ENCODE results near the gene KLHDC4. TPM values are rescaled to one million over a fixed set of nuclear protein-coding genes. Genes with fewer than 3 reads are reported as not detected.

Gene KLHDC4
- polyA plus RNA-seq, 1 of the 3 experiments (the other 2 are of a cell fraction) = 51.2 TPM

GRCh38 chr16:87692176-87692575 lies 73.6 kb downstream of the KLHDC4 start:
- Histone ChIP-seq H3K27ac (ENCODE audit: low read depth in 2 of 2, low read length in 1 of 2) (no peak overlapping the region), H3K9me2 (no peaks in the 10 kb centered on the region), H3K36me3 (replicated peaks in 1 of 2; ENCODE audit: control insufficient read depth in 1 of 2, insufficient read depth in 2 of 2, low read length in 1 of 2) (peaks cover 0 to 20% of the 10 kb centered on the region in 2 experiments), H3K4me3 (ENCODE audit: low read depth in 2 of 2, low read length in 1 of 2) (no peak overlapping the region), H4K20me1 (ENCODE audit: insufficient read depth) (no peaks in the 10 kb centered on the region), H3K9me3 (no peaks in the 10 kb centered on the region), H3K4me2 (no peak overlapping the region), H3F3A (replicated peaks; ENCODE audit: insufficient read depth) (no peaks in the 10 kb centered on the region), H3K79me2 (ENCODE audit: insufficient read depth) (no peaks in the 10 kb centered on the region), H3K27me3 (ENCODE audit: insufficient read depth) (no peaks in the 10 kb centered on the region), H2AFZ (ENCODE audit: low read depth) (no peak overlapping the region), H3K4me1 (ENCODE audit: control insufficient read depth in 1 of 2, insufficient read depth in 2 of 2, low read depth in 1 of 2, low read length in 1 of 2) (no peaks in the 10 kb centered on the region; a peak in 1 of 4 replicates), H3K9ac (no peak overlapping the region)
- CTCF ChIA-PET = interaction anchor here (0.7 to 3.3 kb wide), 4 partner anchors 10 to 299 kb away, joined by 3 to 19 read pairs (median 4); no protein-coding TSS in a partner anchor
- POLR2A ChIA-PET = no interaction called here
- TF ChIP-seq TAF1 (IDR thresholded peaks at IDR 0.05; ENCODE audit: borderline replicate concordance, low read depth, low read length) (no peak), NFIC (IDR thresholded peaks at IDR 0.05; ENCODE audit: borderline replicate concordance) (no peak), EP300 (IDR thresholded peaks at IDR 0.05; ENCODE audit: borderline replicate concordance in 1 of 2, low read depth in 1 of 2, low read length in 1 of 2) (no peak), SMC3 (IDR thresholded peaks at IDR 0.05; ENCODE audit: low read depth, low read length) (no peak), MAX (IDR thresholded peaks at IDR 0.05; ENCODE audit: low read depth) (no peak)
- 92% methylated on average over 2 of the region's 7 CpGs for WGBS (ENCODE audit: low lambda C conversion rate)
- DNase-seq = no peak

- no peaks in the 10 kb centered on the region for H3K9me2 ChIP-seq
- H3K4me2 ChIP-seq = no peak overlapping the region
- no peaks in the 10 kb centered on the region for H3K27me3 ChIP-seq (ENCODE audit: insufficient read depth)
- no peak for DNase-seq
- H3F3A ChIP-seq (replicated peaks; ENCODE audit: insufficient read depth) = no peaks in the 10 kb centered on the region
- H2AFZ ChIP-seq (ENCODE audit: low read depth) = no peak overlapping the region
- no peaks in the 10 kb centered on the region for H3K79me2 ChIP-seq (ENCODE audit: insufficient read depth)
- peaks cover 0 to 17% of the 10 kb centered on the region in 2 experiments for H3K36me3 ChIP-seq (replicated peaks in 1 of 2; ENCODE audit: control insufficient read depth in 1 of 2, insufficient read depth in 2 of 2, low read length in 1 of 2)
- CTCF ChIA-PET = interaction anchor here (0.7 to 1.6 kb wide), 3 partner anchors 15 to 298 kb away, joined by 3 to 4 read pairs (median 3); no protein-coding TSS in a partner anchor
- H3K4me1 ChIP-seq (ENCODE audit: control insufficient read depth in 1 of 2, insufficient read depth in 2 of 2, low read depth in 1 of 2, low read length in 1 of 2) = peaks cover 0 to 2% of the 10 kb centered on the region in 2 experiments; a peak in 1 of 4 replicates
- H3K27ac ChIP-seq (ENCODE audit: low read depth in 2 of 2, low read length in 1 of 2) = no peak overlapping the region
- TF ChIP-seq TAF1 (IDR thresholded peaks at IDR 0.05; ENCODE audit: borderline replicate concordance, low read depth, low read length) = no peak
- no peak for TF ChIP-seq REST (IDR thresholded peaks at IDR 0.05; ENCODE audit: low read depth, low read length)
- no peak for TF ChIP-seq EP300 (IDR thresholded peaks at IDR 0.05; ENCODE audit: borderline replicate concordance in 1 of 2, low read depth in 1 of 2, low read length in 1 of 2)
- TF ChIP-seq USF1 (IDR thresholded peaks at IDR 0.05; ENCODE audit: borderline replicate concordance, low read depth) = no peak
- TF ChIP-seq ZBTB33 (IDR thresholded peaks at IDR 0.05; ENCODE audit: borderline replicate concordance, low read depth) = no peak
- TF ChIP-seq MEF2A (IDR thresholded peaks at IDR 0.05; ENCODE audit: borderline replicate concordance, low read depth) = no peak
- no peak for TF ChIP-seq NFIC (IDR thresholded peaks at IDR 0.05; ENCODE audit: borderline replicate concordance)
- TF ChIP-seq SMC3 (IDR thresholded peaks at IDR 0.05; ENCODE audit: low read depth, low read length) = no peak
- TF ChIP-seq FOSL2 (IDR thresholded peaks at IDR 0.05; ENCODE audit: borderline replicate concordance, low read depth) = no peak
- TF ChIP-seq TEAD4 (IDR thresholded peaks at IDR 0.05; ENCODE audit: borderline replicate concordance, insufficient read depth) = no peak
- no peak for TF ChIP-seq YY1 (IDR thresholded peaks at IDR 0.05; ENCODE audit: low read depth)
- H3K9me3 ChIP-seq = no peaks in the 10 kb centered on the region
- no peaks in the 10 kb centered on the region for H4K20me1 ChIP-seq (ENCODE audit: insufficient read depth)
- no peak overlapping the region for H3K4me3 ChIP-seq (ENCODE audit: low read depth in 2 of 2, low read length in 1 of 2)
- no peak overlapping the region for H3K9ac ChIP-seq
- POLR2A ChIA-PET = no interaction called here
- 83% methylated on average over 11 of the region's 14 CpGs for WGBS (ENCODE audit: low lambda C conversion rate)
These were observed 74.1 kb downstream of the KLHDC4 start for GRCh38 chr16:87691686-87692079.

All from SK-N-SH (cell line).